Astrocyte (in vitro differentiated cells and primary cell): ENCODE results near the gene ATP6V1E1.

ENCODE experiments used
- EZH2 ChIP-seq: IDR thresholded peaks from 2 replicates; pipeline ENCODE4 v1.6.1; 2012; ENCODE audit warnings: mild to moderate bottlenecking, low read length, inconsistent platforms; ENCODE audit not compliant: insufficient read depth
- TF ChIP-seq, protein P1 (sequence below): IDR thresholded peaks from 2 replicates; pipeline ENCODE4 v1.5.1; 2011; ENCODE audit warnings: low read depth, mild to moderate bottlenecking, inconsistent platforms, low read length, moderate library complexity; ENCODE audit not compliant: insufficient read depth

DNA sequence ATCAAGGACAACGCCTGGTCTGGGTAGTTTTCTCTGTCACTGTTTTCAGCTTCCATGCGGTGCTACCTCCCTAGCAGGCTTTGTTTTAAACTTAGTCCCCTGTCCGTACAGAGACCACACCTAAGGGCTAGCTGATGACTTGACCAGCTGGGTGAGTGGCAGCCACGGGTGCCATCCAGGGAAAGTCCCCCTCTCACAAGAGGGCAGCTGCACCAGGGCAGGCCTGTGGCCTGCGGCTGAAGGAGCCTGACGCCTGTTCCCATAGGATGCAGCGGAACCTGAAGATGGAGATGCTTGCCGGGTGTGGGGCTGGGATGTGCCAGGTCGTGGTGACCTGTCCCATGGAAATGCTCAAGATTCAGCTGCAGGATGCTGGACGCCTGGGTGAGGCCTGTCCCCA, 45.4 kb downstream of the ATP6V1E1 start:
- TF ChIP-seq, protein P1, sequence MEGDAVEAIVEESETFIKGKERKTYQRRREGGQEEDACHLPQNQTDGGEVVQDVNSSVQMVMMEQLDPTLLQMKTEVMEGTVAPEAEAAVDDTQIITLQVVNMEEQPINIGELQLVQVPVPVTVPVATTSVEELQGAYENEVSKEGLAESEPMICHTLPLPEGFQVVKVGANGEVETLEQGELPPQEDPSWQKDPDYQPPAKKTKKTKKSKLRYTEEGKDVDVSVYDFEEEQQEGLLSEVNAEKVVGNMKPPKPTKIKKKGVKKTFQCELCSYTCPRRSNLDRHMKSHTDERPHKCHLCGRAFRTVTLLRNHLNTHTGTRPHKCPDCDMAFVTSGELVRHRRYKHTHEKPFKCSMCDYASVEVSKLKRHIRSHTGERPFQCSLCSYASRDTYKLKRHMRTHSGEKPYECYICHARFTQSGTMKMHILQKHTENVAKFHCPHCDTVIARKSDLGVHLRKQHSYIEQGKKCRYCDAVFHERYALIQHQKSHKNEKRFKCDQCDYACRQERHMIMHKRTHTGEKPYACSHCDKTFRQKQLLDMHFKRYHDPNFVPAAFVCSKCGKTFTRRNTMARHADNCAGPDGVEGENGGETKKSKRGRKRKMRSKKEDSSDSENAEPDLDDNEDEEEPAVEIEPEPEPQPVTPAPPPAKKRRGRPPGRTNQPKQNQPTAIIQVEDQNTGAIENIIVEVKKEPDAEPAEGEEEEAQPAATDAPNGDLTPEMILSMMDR, result no peak
- TF ChIP-seq EZH2, result no peak
